OCI-LY3 (cell line): ENCODE results near the gene VKORC1.

ENCODE experiments used
- H2AFZ ChIP-seq: fragments of 200-600, 300-600 bp; shearing (Covaris generic); 2 replicates; pipeline ENCODE4 v1.6.0; 2014; ENCODE audit warnings: antibody characterized with exemption, low read depth, low read length
- H3K27ac ChIP-seq: fragments of 200-600, 300-600 bp; sonication (generic); 2 replicates; pipeline ENCODE4 v1.5.1; 2014; ENCODE audit warnings: mild to moderate bottlenecking, low read length, moderate library complexity, mixed read lengths
- H3K27me3 ChIP-seq: fragments of 200-600, 300-600 bp; sonication (generic); 2 replicates; pipeline ENCODE4 v1.6.1; 2014; ENCODE audit warnings: low read depth, low read length, mixed read lengths
- H3K36me3 ChIP-seq: fragments of 200-600, 300-600 bp; sonication (generic); replicated peaks from 2 replicates; pipeline ENCODE3; 2014; ENCODE audit warnings: low read depth, low read length, mixed read lengths
- H3K4me1 ChIP-seq: fragments of 300-600, 200-600 bp; sonication (generic); 2 replicates; pipeline ENCODE4 v1.6.1; 2014; ENCODE audit warnings: low read length, mixed read lengths
- H3K4me2 ChIP-seq: fragments of 200-600, 300-600 bp; sonication (generic); 2 replicates; pipeline ENCODE4 v1.6.1; 2014; ENCODE audit warnings: low read length, mixed read lengths
- H3K4me3 ChIP-seq: fragments of 300-600, 200-600 bp; sonication (generic); 2 replicates; pipeline ENCODE4 v1.5.1; 2014; ENCODE audit warnings: antibody characterized with exemption, mild to moderate bottlenecking, low read length, moderate library complexity
- H3K79me2 ChIP-seq: fragments of 300-600, 200-600 bp; shearing (Covaris generic); 2 replicates; pipeline ENCODE4 v1.6.1; 2014; ENCODE audit warnings: mild to moderate bottlenecking, low read length, mixed read lengths
- H3K9ac ChIP-seq: fragments of 300-600, 200-600 bp; shearing (Covaris generic); 2 replicates; pipeline ENCODE4 v1.6.0; 2014; ENCODE audit warnings: mild to moderate bottlenecking, low read length, moderate library complexity
- H3K9me3 ChIP-seq: fragments of 200-600, 300-600 bp; shearing (Covaris generic); 2 replicates; pipeline ENCODE4 v1.6.1; 2014; ENCODE audit warnings: low read length, mixed read lengths; ENCODE audit not compliant: insufficient read depth
- H4K20me1 ChIP-seq: fragments of 200-600, 300-600 bp; sonication (generic); 2 replicates; pipeline ENCODE4 v1.6.1; 2016; ENCODE audit warnings: low read length, mixed read lengths; ENCODE audit not compliant: insufficient read depth
- EZH2phosphoT487 ChIP-seq: fragments of 200-600 bp; shearing (Covaris generic); IDR thresholded peaks from 2 replicates; pipeline ENCODE4 v1.6.1; 2018; ENCODE audit warnings: antibody characterized with exemption, mixed run types, low read depth
- TF ChIP-seq, protein P1 (sequence below): fragments of 200-600, 300-600 bp; sonication (generic); IDR thresholded peaks from 2 replicates; pipeline ENCODE4 v1.5.1; 2014; ENCODE audit warnings: antibody characterized with exemption, low read length, low read depth

The VKORC1 gene

DNA sequence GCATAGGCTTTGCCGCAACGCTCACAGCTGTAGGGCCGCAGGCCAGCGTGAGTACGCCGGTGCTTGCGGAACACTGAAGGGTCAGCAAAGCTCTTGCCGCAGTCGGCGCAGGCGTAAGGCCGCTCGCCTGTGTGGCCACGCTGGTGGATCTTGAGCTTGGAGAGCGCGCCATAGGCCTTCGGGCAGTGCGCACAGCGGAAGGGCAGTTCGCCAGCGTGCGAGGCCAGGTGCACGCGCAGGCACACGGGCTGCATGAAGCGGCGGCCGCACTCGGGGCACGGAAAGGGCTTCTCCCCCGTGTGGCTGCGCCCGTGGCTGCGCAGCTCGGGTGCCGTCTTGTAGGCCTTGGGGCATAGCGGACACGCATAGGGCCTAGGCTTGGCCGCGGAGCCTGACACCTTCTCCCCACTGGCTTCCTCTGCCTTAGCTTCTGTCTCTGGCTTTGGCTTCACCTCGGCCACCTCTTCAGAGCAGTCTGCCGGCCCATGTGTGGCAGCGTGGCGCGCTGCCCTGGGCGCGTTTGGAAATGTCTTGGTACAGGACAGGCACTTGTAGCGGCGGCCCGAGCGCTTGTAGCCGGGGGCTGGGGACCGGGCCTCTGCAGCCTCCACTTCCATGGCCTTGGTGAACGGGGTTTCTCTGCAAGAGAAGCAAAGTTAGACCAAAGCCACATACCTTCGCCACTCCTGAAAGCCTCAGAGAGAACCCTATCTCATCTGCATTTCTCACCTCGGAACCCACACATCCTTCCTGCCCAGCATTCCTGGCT is 30.6 kb downstream of the VKORC1 start:
- Histone ChIP-seq H3K36me3 (peaks cover 16% of the 10 kb centered on the region), H3K4me3 (no peak overlapping the region), H3K27me3 (no peaks in the 10 kb centered on the region), H2AFZ (no peak overlapping the region), H3K27ac (no peak overlapping the region), H3K9me3 (no peaks in the 10 kb centered on the region), H4K20me1 (0 out of 2 replicates have a peak, but pooled peaks cover 2% of the 10 kb centered on the region), H3K9ac (no peak overlapping the region), H3K4me1 (no peaks in the 10 kb centered on the region), H3K4me2 (no peak overlapping the region), H3K79me2 (peaks cover 22% of the 10 kb centered on the region)
- no peak for TF ChIP-seq EZH2phosphoT487
- TF ChIP-seq, protein P1, sequence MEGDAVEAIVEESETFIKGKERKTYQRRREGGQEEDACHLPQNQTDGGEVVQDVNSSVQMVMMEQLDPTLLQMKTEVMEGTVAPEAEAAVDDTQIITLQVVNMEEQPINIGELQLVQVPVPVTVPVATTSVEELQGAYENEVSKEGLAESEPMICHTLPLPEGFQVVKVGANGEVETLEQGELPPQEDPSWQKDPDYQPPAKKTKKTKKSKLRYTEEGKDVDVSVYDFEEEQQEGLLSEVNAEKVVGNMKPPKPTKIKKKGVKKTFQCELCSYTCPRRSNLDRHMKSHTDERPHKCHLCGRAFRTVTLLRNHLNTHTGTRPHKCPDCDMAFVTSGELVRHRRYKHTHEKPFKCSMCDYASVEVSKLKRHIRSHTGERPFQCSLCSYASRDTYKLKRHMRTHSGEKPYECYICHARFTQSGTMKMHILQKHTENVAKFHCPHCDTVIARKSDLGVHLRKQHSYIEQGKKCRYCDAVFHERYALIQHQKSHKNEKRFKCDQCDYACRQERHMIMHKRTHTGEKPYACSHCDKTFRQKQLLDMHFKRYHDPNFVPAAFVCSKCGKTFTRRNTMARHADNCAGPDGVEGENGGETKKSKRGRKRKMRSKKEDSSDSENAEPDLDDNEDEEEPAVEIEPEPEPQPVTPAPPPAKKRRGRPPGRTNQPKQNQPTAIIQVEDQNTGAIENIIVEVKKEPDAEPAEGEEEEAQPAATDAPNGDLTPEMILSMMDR = no peak

DNA sequence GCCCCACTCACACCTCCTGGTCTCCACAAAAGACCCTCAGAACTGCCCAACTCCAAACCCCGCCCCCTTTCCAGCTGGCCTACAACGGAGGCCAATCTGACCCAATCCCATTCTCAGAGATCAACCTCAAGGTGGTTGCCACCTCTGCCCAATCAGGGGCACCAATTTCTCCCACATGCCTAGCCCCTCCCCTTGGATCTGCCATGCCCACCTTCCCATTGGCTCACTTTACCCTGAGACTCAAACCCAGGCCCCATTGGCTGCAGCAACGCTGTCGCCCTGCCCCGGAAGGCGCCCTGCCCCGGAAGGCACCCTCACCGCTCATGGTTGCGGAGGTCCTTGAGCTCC is 31.1 kb downstream of the VKORC1 start:
- Histone ChIP-seq H2AFZ (no peak overlapping the region), H3K27me3 (no peaks in the 10 kb centered on the region), H3K36me3 (peaks cover 16% of the 10 kb centered on the region), H3K4me2 (no peak overlapping the region), H3K4me3 (no peak overlapping the region), H3K79me2 (peaks cover 18% of the 10 kb centered on the region), H3K4me1 (no peaks in the 10 kb centered on the region), H4K20me1 (0 out of 2 replicates have a peak, but pooled peaks cover 2% of the 10 kb centered on the region), H3K9me3 (no peaks in the 10 kb centered on the region), H3K9ac (no peak overlapping the region), H3K27ac (no peak overlapping the region)
- TF ChIP-seq, protein P1 = no peak
- no peak for TF ChIP-seq EZH2phosphoT487

DNA sequence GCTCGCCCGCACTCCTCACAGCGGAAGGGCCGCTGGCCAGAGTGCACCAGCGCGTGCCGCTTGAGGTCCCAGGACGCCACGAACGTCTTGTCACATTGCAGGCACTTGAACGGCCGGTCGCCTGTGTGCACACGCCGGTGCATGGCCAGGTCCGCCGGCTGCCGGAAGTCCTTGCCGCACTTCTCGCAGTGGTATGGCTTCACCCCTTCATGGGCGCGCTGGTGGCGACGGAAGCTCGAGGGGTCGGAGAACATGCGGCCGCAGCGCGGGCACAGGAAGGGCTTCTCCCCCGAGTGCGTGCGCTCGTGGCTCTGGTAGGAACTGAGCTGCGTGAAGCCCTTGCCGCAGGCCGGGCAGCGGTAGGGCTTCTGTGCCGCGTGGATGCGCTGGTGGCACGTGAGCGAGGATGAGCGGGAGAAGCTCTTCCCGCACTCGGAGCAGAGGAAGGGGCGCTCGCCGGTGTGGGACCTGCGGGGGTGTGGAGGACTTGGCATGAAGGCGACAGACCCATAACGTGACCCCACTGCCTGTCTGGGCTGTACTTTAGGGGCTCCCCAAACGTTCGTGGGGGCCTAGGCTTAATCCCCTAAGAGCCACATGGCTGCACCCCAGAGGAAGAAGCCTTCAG is 32.7 kb downstream of the VKORC1 start:
- no peak overlapping the region for H3K9ac ChIP-seq
- TF ChIP-seq EZH2phosphoT487 = no peak
- TF ChIP-seq, protein P1 = no peak
- H3K4me1 ChIP-seq = no peaks in the 10 kb centered on the region
- no peak overlapping the region for H3K4me3 ChIP-seq
- no peak overlapping the region for H3K27ac ChIP-seq
- H3K27me3 ChIP-seq = no peaks in the 10 kb centered on the region
- no peaks in the 10 kb centered on the region for H3K9me3 ChIP-seq
- H3K4me2 ChIP-seq = no peak overlapping the region
- peaks cover 10% of the 10 kb centered on the region for H3K79me2 ChIP-seq
- no peaks in the 10 kb centered on the region for H4K20me1 ChIP-seq
- no peak overlapping the region for H2AFZ ChIP-seq
- H3K36me3 ChIP-seq = peaks cover 16% of the 10 kb centered on the region

DNA sequence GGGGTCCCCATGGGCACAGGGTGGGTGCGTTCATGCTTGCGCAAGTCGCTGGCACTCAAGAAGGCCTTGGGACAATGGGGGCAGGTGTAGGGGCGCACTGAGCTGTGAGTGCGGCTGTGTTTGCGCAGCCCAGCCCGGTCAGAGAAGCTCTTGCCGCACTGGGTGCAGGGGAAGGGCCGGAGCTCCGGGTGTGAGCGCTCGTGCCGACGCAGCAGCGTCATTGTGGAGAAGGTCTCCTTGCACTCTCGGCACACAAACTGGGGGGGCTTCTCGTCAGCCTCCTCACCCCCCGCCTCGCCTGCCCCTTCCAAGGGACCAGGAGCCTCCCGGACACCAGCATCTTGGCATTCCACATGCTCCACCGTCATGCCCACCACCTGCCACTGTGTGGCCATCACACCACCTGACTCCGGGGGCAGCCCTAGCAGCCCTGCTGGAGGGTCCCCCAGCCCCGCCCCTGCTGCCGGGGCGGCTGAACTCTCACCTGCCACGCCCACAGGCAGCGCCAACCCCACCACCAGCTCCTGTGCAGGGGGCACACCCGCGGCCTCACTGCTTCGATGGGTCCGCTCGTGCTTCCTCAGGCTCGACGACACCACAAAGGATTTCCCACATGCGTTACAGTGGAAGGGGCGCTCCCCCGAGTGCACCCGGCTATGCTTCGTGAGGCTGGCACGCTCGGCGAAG is 33.3 kb downstream of the VKORC1 start:
- H3K4me1 ChIP-seq = no peaks in the 10 kb centered on the region
- no peaks in the 10 kb centered on the region for H3K27me3 ChIP-seq
- no peaks in the 10 kb centered on the region for H4K20me1 ChIP-seq
- H3K4me3 ChIP-seq = no peak overlapping the region
- peaks cover 4% of the 10 kb centered on the region for H3K79me2 ChIP-seq
- H3K36me3 ChIP-seq = peaks cover 16% of the 10 kb centered on the region
- no peak for TF ChIP-seq EZH2phosphoT487
- TF ChIP-seq, protein P1 = no peak
- no peak overlapping the region for H2AFZ ChIP-seq
- H3K9me3 ChIP-seq = no peaks in the 10 kb centered on the region
- no peak overlapping the region for H3K9ac ChIP-seq
- no peak overlapping the region for H3K27ac ChIP-seq
- no peak overlapping the region for H3K4me2 ChIP-seq
